Keratinocyte (primary cell): ENCODE measurements around the gene EPB41L4B. TPM values are rescaled to one million over a fixed set of nuclear protein-coding genes. Genes with fewer than 3 reads are reported as not detected.

Experiments used
- DNase-seq: peaks from one replicate; pipeline ENCODE4 v3.0.0-alpha.2; 2011; ENCODE audit warnings: low read depth, missing footprints, low spot score
- FAIRE-seq: peaks from 2 replicates; lab custom pipeline; 2011; peaks lifted over from hg19 to GRCh38; lab: Jason Lieb, UNC
- H2AFZ ChIP-seq: 2 replicates; pipeline ENCODE4 v1.6.0; 2012; ENCODE audit warnings: low read length, control low read depth, inconsistent platforms; ENCODE audit not compliant: control insufficient read depth
- H3K27ac ChIP-seq: 2 replicates; pipeline ENCODE4 v1.5.1; 2011; ENCODE audit warnings: low read length; ENCODE audit not compliant: control insufficient read depth, insufficient read depth
- H3K27me3 ChIP-seq: 3 replicates; pipeline ENCODE4 v1.6.0; 2011; ENCODE audit warnings: low read length; ENCODE audit not compliant: control insufficient read depth, insufficient read depth; ENCODE audit errors: extremely low read depth
- H3K36me3 ChIP-seq, 2 experiments: 2 replicates in 1 of 2; 3 replicates in 1 of 2; pipeline ENCODE4 v1.5.1; 2011; ENCODE audit warnings: low read length in 2 of 2, mild to moderate bottlenecking in 1 of 2; ENCODE audit not compliant: control insufficient read depth in 2 of 2, insufficient read depth in 2 of 2; ENCODE audit errors: extremely low read depth in 1 of 2
- H3K4me1 ChIP-seq: 3 replicates; pipeline ENCODE4 v1.5.1; 2011; ENCODE audit warnings: low read length; ENCODE audit not compliant: control insufficient read depth, insufficient read depth; ENCODE audit errors: extremely low read depth
- H3K4me2 ChIP-seq: 3 replicates; pipeline ENCODE4 v1.6.0; 2011; ENCODE audit warnings: low read depth, low read length; ENCODE audit not compliant: control insufficient read depth, insufficient read depth; ENCODE audit errors: extremely low read depth
- H3K4me3 ChIP-seq, 3 experiments: fragments of 200-600 bp in 1 of 3; sonication (generic) in 1 of 3; 2 replicates in 2 of 3; 3 replicates in 1 of 3; pipeline ENCODE4 v1.5.1; 2011 to 2016; ENCODE audit warnings: low read length in 3 of 3, mild to moderate bottlenecking in 3 of 3, control low read depth in 2 of 3, inconsistent platforms in 1 of 3, low read depth in 1 of 3, mixed read lengths in 1 of 3, mixed run types in 1 of 3, moderate library complexity in 1 of 3; ENCODE audit not compliant: control insufficient read depth in 2 of 3, insufficient read depth in 2 of 3; ENCODE audit errors: extremely low read depth in 1 of 3
- H3K79me2 ChIP-seq: 2 replicates; pipeline ENCODE4 v1.6.0; 2012; ENCODE audit warnings: low read length; ENCODE audit not compliant: control insufficient read depth, insufficient read depth
- H3K9ac ChIP-seq: 3 replicates; pipeline ENCODE4 v1.6.0; 2011; ENCODE audit warnings: low read length; ENCODE audit not compliant: control insufficient read depth, insufficient read depth; ENCODE audit errors: extremely low read depth
- H3K9me1 ChIP-seq: 3 replicates; pipeline ENCODE4 v1.6.0; 2011; ENCODE audit warnings: low read length; ENCODE audit not compliant: control insufficient read depth, insufficient read depth; ENCODE audit errors: extremely low read depth
- H3K9me3 ChIP-seq: 2 replicates; pipeline ENCODE4 v1.5.1; 2012; ENCODE audit warnings: low read depth, low read length; ENCODE audit not compliant: control insufficient read depth
- H4K20me1 ChIP-seq: 3 replicates; pipeline ENCODE4 v1.6.0; 2011; ENCODE audit warnings: low read length; ENCODE audit not compliant: control insufficient read depth, insufficient read depth; ENCODE audit errors: extremely low read depth
- EZH2 ChIP-seq: IDR thresholded peaks from one replicate; pipeline ENCODE4 v1.6.1; 2012; ENCODE audit warnings: inconsistent platforms, mild to moderate bottlenecking, low read length, moderate library complexity
- dilution Hi-C: fragments of 300-500 bp; cut with MboI; formaldehyde crosslinking; loops from one replicate; pipeline ENCODE4 v1.7.0; 2020; ENCODE audit warnings: low sequenced_read_pairs; ENCODE audit not compliant: extremely low pct_ligation_motif_present
- polyA plus RNA-seq, 5 experiments: library from polyadenylated mRNA; depleted of rRNA in 3 of 5; stranded (reverse) in 3 of 5; stranded (forward) in 1 of 5; unstranded in 1 of 5; fragments of >200 nt; gene quantifications; 1 replicate in 1 of 5; 2 replicates in 3 of 5; 3 replicates in 1 of 5; pipeline versions ENCODE4 v1.2.1 to v1.2.3, GENCODE V29; 2011 to 2012; ENCODE audit warnings: missing spikeins in 2 of 5, low read depth in 1 of 5, low replicate concordance in 1 of 5
- TF ChIP-seq, protein P1 (sequence below), 3 experiments: IDR thresholded peaks in 1 of 3; conservative IDR thresholded peaks in 1 of 3; optimal IDR thresholded peaks in 1 of 3; 2 replicates in 2 of 3; 3 replicates in 1 of 3; pipeline versions ENCODE3 to v1.5.1; 2011; ENCODE audit warnings: low read length in 3 of 3, mild to moderate bottlenecking in 3 of 3, moderate library complexity in 2 of 3, control low read depth in 1 of 3, inconsistent platforms in 1 of 3; ENCODE audit not compliant: insufficient read depth in 2 of 3; ENCODE audit errors: extremely low read depth in 1 of 3

EPB41L4B gene
- polyA plus RNA-seq, 1 donor (not counting 4 experiments of a cell fraction or from before 2014, with no cell fraction given): 13.7 TPM

DNA sequence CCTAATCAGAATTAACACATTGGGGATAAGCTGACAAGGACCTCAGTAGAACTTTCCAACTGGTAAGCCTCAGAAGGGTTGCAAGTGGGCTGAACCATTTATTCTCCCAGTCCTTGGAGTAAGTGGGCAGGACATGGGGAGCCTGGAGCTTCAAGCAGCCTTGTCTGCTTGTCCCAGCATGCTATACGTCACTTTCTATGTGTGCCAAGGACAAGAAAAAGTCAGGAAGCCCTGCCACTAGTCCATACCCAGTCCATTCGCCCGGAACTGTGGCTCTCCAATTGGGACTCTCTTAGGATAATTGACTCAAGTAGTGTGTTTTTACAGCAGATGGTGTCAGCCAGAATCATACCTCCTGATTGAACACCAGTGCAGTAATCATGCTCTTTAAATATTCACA lies 91.2 kb downstream of the EPB41L4B start:
- Histone ChIP-seq H3K9me1 (no peaks in the 10 kb centered on the region), H3K36me3 (no peaks in the 10 kb centered on the region), H3K9me3 (no peaks in the 10 kb centered on the region), H3K79me2 (no peaks in the 10 kb centered on the region), H3K27ac (no peak overlapping the region), H3K9ac (no peak overlapping the region), H3K4me3 (no peak overlapping the region), H3K27me3 (no peaks in the 10 kb centered on the region), H3K4me2 (no peak overlapping the region), H2AFZ (no peak overlapping the region), H4K20me1 (no peaks in the 10 kb centered on the region), H3K4me1 (peaks cover 16% of the 10 kb centered on the region)
- TF ChIP-seq, protein P1, sequence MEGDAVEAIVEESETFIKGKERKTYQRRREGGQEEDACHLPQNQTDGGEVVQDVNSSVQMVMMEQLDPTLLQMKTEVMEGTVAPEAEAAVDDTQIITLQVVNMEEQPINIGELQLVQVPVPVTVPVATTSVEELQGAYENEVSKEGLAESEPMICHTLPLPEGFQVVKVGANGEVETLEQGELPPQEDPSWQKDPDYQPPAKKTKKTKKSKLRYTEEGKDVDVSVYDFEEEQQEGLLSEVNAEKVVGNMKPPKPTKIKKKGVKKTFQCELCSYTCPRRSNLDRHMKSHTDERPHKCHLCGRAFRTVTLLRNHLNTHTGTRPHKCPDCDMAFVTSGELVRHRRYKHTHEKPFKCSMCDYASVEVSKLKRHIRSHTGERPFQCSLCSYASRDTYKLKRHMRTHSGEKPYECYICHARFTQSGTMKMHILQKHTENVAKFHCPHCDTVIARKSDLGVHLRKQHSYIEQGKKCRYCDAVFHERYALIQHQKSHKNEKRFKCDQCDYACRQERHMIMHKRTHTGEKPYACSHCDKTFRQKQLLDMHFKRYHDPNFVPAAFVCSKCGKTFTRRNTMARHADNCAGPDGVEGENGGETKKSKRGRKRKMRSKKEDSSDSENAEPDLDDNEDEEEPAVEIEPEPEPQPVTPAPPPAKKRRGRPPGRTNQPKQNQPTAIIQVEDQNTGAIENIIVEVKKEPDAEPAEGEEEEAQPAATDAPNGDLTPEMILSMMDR (optimal IDR thresholded peaks at IDR 0.05 in 1 of 3, IDR thresholded peaks at IDR 0.05 in 1 of 3, conservative IDR thresholded peaks at IDR 0.05 in 1 of 3; ENCODE audit: extremely low read depth in 1 of 3, insufficient read depth in 2 of 3, low read length in 3 of 3): no peak
- no peak for TF ChIP-seq EZH2
- dilution Hi-C loops: no loop called here
- no peak for DNase-seq
- no peak for FAIRE-seq

DNA sequence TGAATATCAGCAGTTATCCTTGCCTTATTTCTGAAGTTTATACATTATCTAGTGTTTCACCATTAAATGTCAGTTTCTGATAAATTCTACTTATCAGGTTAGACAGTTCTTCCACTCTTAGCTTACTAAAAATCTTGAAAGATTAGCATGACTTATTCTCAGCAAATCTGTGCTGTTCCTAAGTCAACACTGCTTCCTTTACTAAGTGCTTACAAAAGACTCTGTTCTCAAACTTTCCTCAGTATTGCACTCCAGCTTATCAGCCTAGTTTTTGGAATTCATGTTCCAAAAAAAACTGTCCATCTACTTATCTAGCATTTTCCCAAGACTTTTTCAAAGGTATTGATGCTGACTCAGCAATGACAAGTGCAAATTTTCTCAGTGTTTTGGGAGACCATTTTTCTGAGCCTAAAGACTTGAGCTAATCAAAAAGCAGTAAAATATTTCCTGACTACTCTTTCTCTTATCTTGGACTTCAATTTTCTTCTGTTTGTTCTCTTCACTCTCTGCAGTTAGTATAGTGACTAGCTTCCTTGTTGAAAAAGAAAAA lies 92.7 kb downstream of the EPB41L4B start:
- Histone ChIP-seq H3K9me3 (no peaks in the 10 kb centered on the region), H3K9me1 (no peaks in the 10 kb centered on the region), H3K4me3 (no peak overlapping the region), H3K4me1 (peaks cover 16% of the 10 kb centered on the region), H3K79me2 (no peaks in the 10 kb centered on the region), H3K36me3 (no peaks in the 10 kb centered on the region), H3K4me2 (no peak overlapping the region), H3K27ac (no peak overlapping the region), H4K20me1 (no peaks in the 10 kb centered on the region), H3K27me3 (no peaks in the 10 kb centered on the region), H2AFZ (no peak overlapping the region), H3K9ac (no peak overlapping the region)
- DNase-seq (no peak), FAIRE-seq (no peak)
- dilution Hi-C loops: no loop called here
- TF ChIP-seq, protein P1 (optimal IDR thresholded peaks at IDR 0.05 in 1 of 3, IDR thresholded peaks at IDR 0.05 in 1 of 3, conservative IDR thresholded peaks at IDR 0.05 in 1 of 3; ENCODE audit: extremely low read depth in 1 of 3, insufficient read depth in 2 of 3, low read length in 3 of 3): no peak
- TF ChIP-seq EZH2: no peak
